PFSK-1 (cell line): ENCODE results near the gene FBXL13.

Experiments used
- FOXP2 ChIP-seq: optimal IDR thresholded peaks from 2 replicates; pipeline ENCODE3; 2011; ENCODE audit warnings: borderline replicate concordance, control low read depth, inconsistent platforms; ENCODE audit not compliant: insufficient read depth; ENCODE audit errors: extremely low read length, extremely low read depth
- POLR2AphosphoS5 ChIP-seq: IDR thresholded peaks from 2 replicates; pipeline ENCODE4 v1.6.1; 2012; ENCODE audit warnings: low read depth, mild to moderate bottlenecking, control low read depth, low read length, moderate library complexity
- REST ChIP-seq, 2 experiments: IDR thresholded peaks; 2 replicates each; pipeline versions ENCODE4 v1.6.1 to v1.8.0; 2011 to 2012; ENCODE audit warnings: low read depth in 2 of 2, low read length in 2 of 2, control low read depth in 1 of 2, inconsistent platforms in 1 of 2, mild to moderate bottlenecking in 1 of 2, moderate library complexity in 1 of 2; ENCODE audit not compliant: insufficient read depth in 1 of 2
- SIN3A ChIP-seq: IDR thresholded peaks from 2 replicates; pipeline ENCODE4 v1.6.1; 2012; ENCODE audit warnings: mild to moderate bottlenecking, low read length, moderate library complexity, borderline replicate concordance; ENCODE audit not compliant: insufficient read depth
- TAF1 ChIP-seq: IDR thresholded peaks from 2 replicates; pipeline ENCODE4 v1.6.1; 2012; ENCODE audit warnings: low read length, control low read depth, borderline replicate concordance; ENCODE audit not compliant: insufficient read depth

The FBXL13 gene

GRCh38 chr7:103003004-103003403, 71.6 kb downstream of the FBXL13 start:
- no peak for TF ChIP-seq REST (IDR thresholded peaks at IDR 0.05; ENCODE audit: insufficient read depth in 1 of 2, low read depth in 2 of 2, low read length in 2 of 2)
- TF ChIP-seq SIN3A: no peak
- no peak for TF ChIP-seq FOXP2
- TF ChIP-seq POLR2AphosphoS5: no peak
- TF ChIP-seq TAF1: no peak

DNA sequence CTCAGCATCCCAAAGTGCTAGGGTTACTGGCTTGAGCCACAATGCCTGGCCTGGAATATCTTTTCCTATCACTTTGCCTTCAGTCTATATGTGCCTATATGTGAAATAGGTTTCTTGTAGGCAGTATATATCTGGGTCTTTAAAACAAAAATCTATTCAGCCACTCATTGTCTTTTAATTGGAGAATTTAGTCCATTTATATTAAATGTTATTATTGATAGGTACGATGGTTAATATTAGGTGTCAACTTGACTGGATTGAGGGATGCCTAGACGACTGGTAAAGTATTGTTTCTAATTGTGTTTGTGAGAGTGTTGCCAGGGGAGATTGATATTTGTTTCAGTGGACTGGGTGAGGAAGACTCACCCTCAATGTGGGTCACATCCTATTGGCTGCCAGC, 73.4 kb downstream of the FBXL13 start:
- TF ChIP-seq FOXP2: no peak
- no peak for TF ChIP-seq SIN3A
- no peak for TF ChIP-seq TAF1
- no peak for TF ChIP-seq POLR2AphosphoS5
- TF ChIP-seq REST (IDR thresholded peaks at IDR 0.05; ENCODE audit: insufficient read depth in 1 of 2, low read depth in 2 of 2, low read length in 2 of 2): no peak

- TF ChIP-seq TAF1: no peak
- TF ChIP-seq POLR2AphosphoS5: no peak
- no peak for TF ChIP-seq REST (IDR thresholded peaks at IDR 0.05; ENCODE audit: insufficient read depth in 1 of 2, low read depth in 2 of 2, low read length in 2 of 2)
- TF ChIP-seq SIN3A: no peak
- TF ChIP-seq FOXP2: no peak
These were observed 77.6 kb downstream of the FBXL13 start for GRCh38 chr7:102996957-102997356.

DNA sequence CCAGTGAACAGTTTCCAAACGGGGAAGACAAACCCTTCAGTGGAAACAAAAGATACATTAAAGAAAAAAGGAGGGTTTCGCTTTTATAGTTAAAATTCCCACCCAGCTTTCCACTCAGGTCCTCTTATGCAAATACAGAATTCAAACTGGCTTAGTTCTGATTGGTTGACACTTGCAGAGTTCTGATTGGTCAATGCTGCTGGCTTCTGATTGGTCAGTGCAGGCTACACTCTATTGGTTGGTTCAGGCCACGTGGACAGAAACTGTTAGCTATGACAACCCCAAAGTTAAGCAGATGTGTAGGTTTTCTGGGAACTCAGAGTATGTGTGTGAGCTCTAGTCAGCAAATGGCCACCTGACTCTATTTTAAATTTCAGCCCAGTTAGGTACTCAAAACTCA, 80.0 kb downstream of the FBXL13 start:
- TF ChIP-seq FOXP2 (no peak), TAF1 (no peak), POLR2AphosphoS5 (no peak), REST (IDR thresholded peaks at IDR 0.05; ENCODE audit: insufficient read depth in 1 of 2, low read depth in 2 of 2, low read length in 2 of 2) (no peak), SIN3A (no peak)

- TF ChIP-seq FOXP2: no peak
- no peak for TF ChIP-seq SIN3A
- TF ChIP-seq POLR2AphosphoS5: no peak
These were observed 80.9 kb downstream of the FBXL13 start for GRCh38 chr7:102993718-102994029.
